H9 (cell line): ENCODE results near the gene ZDHHC3. TPM values are rescaled to one million over a fixed set of nuclear protein-coding genes. Genes with fewer than 3 reads are reported as not detected.

Experiments used
- DNase-seq: peaks from one replicate; pipeline ENCODE4 v3.0.0-alpha.2; 2017
- H2AFZ ChIP-seq: one replicate; pipeline ENCODE4 v1.6.1; 2013; ENCODE audit warnings: mild to moderate bottlenecking, low read length, control low read depth, moderate library complexity
- H2AK5ac ChIP-seq: 2 replicates; pipeline ENCODE4 v1.6.1; 2013; ENCODE audit warnings: low read length, control low read depth, mixed read lengths; ENCODE audit not compliant: insufficient read length
- H2BK120ac ChIP-seq: one replicate; pipeline ENCODE4 v1.6.1; 2013; ENCODE audit warnings: low read depth, mild to moderate bottlenecking, low read length, control low read depth, inconsistent platforms; ENCODE audit not compliant: poor library complexity, severe bottlenecking
- H2BK12ac ChIP-seq: 2 replicates; pipeline ENCODE4 v1.6.1; 2013; ENCODE audit warnings: low read length, control low read depth, mixed read lengths, low read depth; ENCODE audit not compliant: insufficient read length
- H2BK15ac ChIP-seq: 2 replicates; pipeline ENCODE4 v1.6.1; 2013; ENCODE audit warnings: low read depth, low read length, control low read depth
- H2BK20ac ChIP-seq: one replicate; pipeline ENCODE4 v1.6.1; 2013; ENCODE audit warnings: low read depth, mild to moderate bottlenecking, low read length, control low read depth, inconsistent platforms; ENCODE audit not compliant: poor library complexity, severe bottlenecking
- H2BK5ac ChIP-seq: 2 replicates; pipeline ENCODE4 v1.6.1; 2013; ENCODE audit warnings: low read length, control low read depth, mixed read lengths; ENCODE audit not compliant: insufficient read length
- H3K14ac ChIP-seq: 2 replicates; pipeline ENCODE4 v1.6.1; 2013; ENCODE audit warnings: low read length, control low read depth; ENCODE audit not compliant: insufficient read depth
- H3K18ac ChIP-seq: 2 replicates; pipeline ENCODE4 v1.6.1; 2013; ENCODE audit warnings: low read depth, mild to moderate bottlenecking, mixed read lengths, low read length, control low read depth; ENCODE audit not compliant: insufficient read length
- H3K23ac ChIP-seq: 2 replicates; pipeline ENCODE4 v1.6.1; 2013; ENCODE audit warnings: low read length, control low read depth, mixed read lengths, low read depth; ENCODE audit not compliant: insufficient read length
- H3K23me2 ChIP-seq: 2 replicates; pipeline ENCODE4 v1.6.1; 2013; ENCODE audit warnings: low read depth, mild to moderate bottlenecking, mixed read lengths, low read length, control low read depth; ENCODE audit not compliant: insufficient read length, poor library complexity, severe bottlenecking
- H3K27ac ChIP-seq: 2 replicates; pipeline ENCODE4 v1.5.1; 2013; ENCODE audit warnings: low read length, control low read depth, mixed read lengths, low read depth; ENCODE audit not compliant: insufficient read length
- H3K27me3 ChIP-seq: 2 replicates; pipeline ENCODE4 v1.6.1; 2013; ENCODE audit warnings: low read length, control low read depth, inconsistent platforms; ENCODE audit not compliant: insufficient read depth
- H3K4ac ChIP-seq: 2 replicates; pipeline ENCODE4 v1.6.1; 2013; ENCODE audit warnings: low read depth, mild to moderate bottlenecking, control low read depth, inconsistent platforms, low read length, moderate library complexity
- H3K4me1 ChIP-seq: 2 replicates; pipeline ENCODE4 v1.6.1; 2013; ENCODE audit warnings: low read length, control low read depth, inconsistent platforms; ENCODE audit not compliant: insufficient read depth
- H3K4me2 ChIP-seq: 2 replicates; pipeline ENCODE4 v1.6.1; 2013; ENCODE audit warnings: low read length, control low read depth, mixed read lengths; ENCODE audit not compliant: insufficient read length, insufficient read depth
- H3K56ac ChIP-seq: 2 replicates; pipeline ENCODE4 v1.6.1; 2013; ENCODE audit warnings: low read depth, mild to moderate bottlenecking, mixed read lengths, low read length, control low read depth; ENCODE audit not compliant: insufficient read length
- H3K79me1 ChIP-seq: 2 replicates; pipeline ENCODE4 v1.6.1; 2013; ENCODE audit warnings: low read depth, mild to moderate bottlenecking, moderate library complexity, low read length, control low read depth, inconsistent platforms; ENCODE audit not compliant: insufficient read depth, poor library complexity, severe bottlenecking
- H3K79me2 ChIP-seq: 2 replicates; pipeline ENCODE4 v1.6.1; 2013; ENCODE audit warnings: low read length, control low read depth, inconsistent platforms; ENCODE audit not compliant: insufficient read depth
- H3K9ac ChIP-seq: 2 replicates; pipeline ENCODE4 v1.6.1; 2013; ENCODE audit warnings: low read length, control low read depth, mixed read lengths; ENCODE audit not compliant: insufficient read length; ENCODE audit errors: extremely low read depth
- H3K9me3 ChIP-seq: one replicate; pipeline ENCODE4 v1.6.1; 2013; ENCODE audit warnings: low read depth, low read length, inconsistent platforms; ENCODE audit not compliant: control insufficient read depth
- H3T11ph ChIP-seq: one replicate; pipeline ENCODE4 v1.6.1; 2013; ENCODE audit warnings: mild to moderate bottlenecking, low read length, control low read depth, inconsistent platforms
- H4K20me1 ChIP-seq: one replicate; pipeline ENCODE4 v1.6.1; 2013; ENCODE audit not compliant: control insufficient read depth, insufficient read length, insufficient read depth
- H4K5ac ChIP-seq: 2 replicates; pipeline ENCODE4 v1.6.1; 2013; ENCODE audit warnings: low read depth, mild to moderate bottlenecking, mixed read lengths, low read length, control low read depth; ENCODE audit not compliant: insufficient read length
- H4K8ac ChIP-seq: replicated peaks from 2 replicates; pipeline ENCODE4 v1.6.1; 2013; ENCODE audit warnings: low read length, control low read depth, mixed read lengths, low read depth; ENCODE audit not compliant: insufficient read length
- H4K91ac ChIP-seq: 2 replicates; pipeline ENCODE4 v1.6.1; 2013; ENCODE audit warnings: low read depth, mild to moderate bottlenecking, moderate library complexity, mixed read lengths, low read length, control low read depth; ENCODE audit not compliant: insufficient read length
- H3K27ac Mint-ChIP-seq, 3 experiments: 2 replicates in 2 of 3; 3 replicates in 1 of 3; pipeline ENCODE4 v1.8.0; 2020 to 2021; ENCODE audit warnings: mixed read lengths in 3 of 3, mild to moderate bottlenecking in 1 of 3, moderate library complexity in 1 of 3
- H3K27me3 Mint-ChIP-seq: 2 replicates; pipeline ENCODE4 v1.8.0; 2021; ENCODE audit warnings: low read depth, mild to moderate bottlenecking, moderate library complexity, mixed read lengths
- H3K36me3 Mint-ChIP-seq, 3 experiments: 2 replicates in 2 of 3; 3 replicates in 1 of 3; pipeline ENCODE4 v1.8.0; 2020 to 2021; ENCODE audit warnings: low read depth in 3 of 3, mixed read lengths in 3 of 3; ENCODE audit not compliant: insufficient read depth in 1 of 3
- H3K4me1 Mint-ChIP-seq, 2 experiments: 2 replicates each; pipeline ENCODE4 v1.8.0; 2020; ENCODE audit warnings: mixed read lengths in 2 of 2
- H3K4me3 Mint-ChIP-seq, 2 experiments: 2 replicates in 1 of 2; 3 replicates in 1 of 2; pipeline ENCODE4 v1.8.0; 2020 to 2021; ENCODE audit warnings: mild to moderate bottlenecking in 2 of 2, mixed read lengths in 2 of 2, moderate library complexity in 1 of 2
- H3K9me3 Mint-ChIP-seq, 2 experiments: 2 replicates in 1 of 2; 3 replicates in 1 of 2; pipeline ENCODE4 v1.8.0; 2020; ENCODE audit warnings: mild to moderate bottlenecking in 2 of 2, mixed read lengths in 2 of 2, moderate library complexity in 1 of 2
- WGBS: extraction: QIAGEN DNeasy Blood & Tissue Kit; methylation state at CpG from one replicate; pipeline ENCODE4 v1.1.7; 2013; ENCODE audit warnings: missing lambda C conversion rate, low lambda C conversion rate, mixed read lengths; ENCODE audit not compliant: insufficient read length; ENCODE audit errors: extremely low coverage; 5-methylcytosine and 5-hydroxymethylcytosine counted together
- total RNA-seq: library from RNA; stranded (reverse); gene quantifications from 2 replicates; pipeline ENCODE4 v1.2.1, GENCODE V29; 2021
- TF ChIP-seq, protein P1 (sequence below): fragments of 200-600 bp; sonication (generic); conservative IDR thresholded peaks from 3 replicates; pipeline ENCODE4 v1.8.0; 2021; ENCODE audit warnings: antibody characterized with exemption, mild to moderate bottlenecking

Gene ZDHHC3
- total RNA-seq, 1 experiment from 2014 or later = 71.3 TPM

- H3K27me3 Mint-ChIP-seq = no peaks in the 10 kb centered on the region; the same call in 1 of the 2 replicates
Measured at GRCh38 chr3:44885618-44886017, 90.4 kb downstream of the ZDHHC3 start.

More at GRCh38 chr3:44885618-44886017, 90.4 kb downstream of the ZDHHC3 start:
- no peak overlapping the region for H3K27ac Mint-ChIP-seq
- no peak overlapping the region for H2BK12ac ChIP-seq
- H3K36me3 Mint-ChIP-seq = peaks cover 0 to 2% (median 0%) of the 10 kb centered on the region in 3 experiments; a peak in 1 of 7 replicates
- no peak overlapping the region for H3K18ac ChIP-seq
- no peak overlapping the region for H3K14ac ChIP-seq
- H2BK15ac ChIP-seq = no peak overlapping the region
- no peak overlapping the region for H4K5ac ChIP-seq
- H3K4me1 ChIP-seq = peaks cover 9% of the 10 kb centered on the region; the same call in 1 of the 2 replicates
- no peaks in the 10 kb centered on the region for H3K79me1 ChIP-seq
- no peak overlapping the region for H4K8ac ChIP-seq
- H2BK5ac ChIP-seq = no peak overlapping the region
- H3T11ph ChIP-seq = no peak overlapping the region
- H3K23me2 ChIP-seq = no peaks in the 10 kb centered on the region
- no peak overlapping the region for H3K4me3 Mint-ChIP-seq
- no peak overlapping the region for H3K56ac ChIP-seq
- H3K4ac ChIP-seq = no peak overlapping the region
- H3K9me3 Mint-ChIP-seq = peaks cover 2 to 4% of the 10 kb centered on the region in 2 experiments; a peak in 3 of 5 replicates
- H2AFZ ChIP-seq = no peak overlapping the region
- no peak overlapping the region for H3K27ac ChIP-seq
- DNase-seq = no peak
- WGBS = no CpG with 5 or more reads among the region's 4 CpGs
- H2BK120ac ChIP-seq = no peak overlapping the region
- no peak overlapping the region for H3K4me2 ChIP-seq
- H3K79me2 ChIP-seq = no peaks in the 10 kb centered on the region
- H3K9ac ChIP-seq = no peak overlapping the region
- no peak overlapping the region for H2BK20ac ChIP-seq
- H3K27me3 ChIP-seq = no peaks in the 10 kb centered on the region; the same call in 1 of the 2 replicates
- H3K23ac ChIP-seq = no peak overlapping the region
- H3K4me1 Mint-ChIP-seq = peaks cover 14 to 20% of the 10 kb centered on the region in 2 experiments
- TF ChIP-seq, protein P1, sequence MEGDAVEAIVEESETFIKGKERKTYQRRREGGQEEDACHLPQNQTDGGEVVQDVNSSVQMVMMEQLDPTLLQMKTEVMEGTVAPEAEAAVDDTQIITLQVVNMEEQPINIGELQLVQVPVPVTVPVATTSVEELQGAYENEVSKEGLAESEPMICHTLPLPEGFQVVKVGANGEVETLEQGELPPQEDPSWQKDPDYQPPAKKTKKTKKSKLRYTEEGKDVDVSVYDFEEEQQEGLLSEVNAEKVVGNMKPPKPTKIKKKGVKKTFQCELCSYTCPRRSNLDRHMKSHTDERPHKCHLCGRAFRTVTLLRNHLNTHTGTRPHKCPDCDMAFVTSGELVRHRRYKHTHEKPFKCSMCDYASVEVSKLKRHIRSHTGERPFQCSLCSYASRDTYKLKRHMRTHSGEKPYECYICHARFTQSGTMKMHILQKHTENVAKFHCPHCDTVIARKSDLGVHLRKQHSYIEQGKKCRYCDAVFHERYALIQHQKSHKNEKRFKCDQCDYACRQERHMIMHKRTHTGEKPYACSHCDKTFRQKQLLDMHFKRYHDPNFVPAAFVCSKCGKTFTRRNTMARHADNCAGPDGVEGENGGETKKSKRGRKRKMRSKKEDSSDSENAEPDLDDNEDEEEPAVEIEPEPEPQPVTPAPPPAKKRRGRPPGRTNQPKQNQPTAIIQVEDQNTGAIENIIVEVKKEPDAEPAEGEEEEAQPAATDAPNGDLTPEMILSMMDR = no peak
- H4K91ac ChIP-seq = no peak overlapping the region
- no peaks in the 10 kb centered on the region for H4K20me1 ChIP-seq
- H3K9me3 ChIP-seq = no peaks in the 10 kb centered on the region
- H2AK5ac ChIP-seq = no peak overlapping the region
